HCT116 (cell line): Measurements from ENCODE around the gene RANBP3L. TPM values are rescaled to one million over a fixed set of nuclear protein-coding genes. Genes with fewer than 3 reads are reported as not detected.

Experiments
- ATAC-seq: fragments of 200-7000 bp; cut with Tn5 transposase; 2 replicates; pipeline ENCODE4 v1.9.1; 2020; ENCODE audit warnings: mild to moderate bottlenecking, moderate library complexity
- BruUV-seq: library from RNA; stranded (reverse); fragments of 400-500 nt; replicated peaks from 2 replicates; lab custom pipeline; 2021; lab: Mats Ljungman, UMichigan
- CTCF ChIA-PET: fragments of 300-600 bp; sonication (Branson Sonifier 250); formaldehyde crosslinking; loops from one replicate; lab custom pipeline; 2021; ENCODE audit warnings: antibody characterized with exemption; lab: Charles Lee
- POLR2A ChIA-PET: fragments of 300-600, 350-600 bp; sonication (Branson Sonifier 250); formaldehyde crosslinking; loops from one replicate; lab custom pipeline; 2021; ENCODE audit warnings: antibody characterized with exemption; lab: Charles Lee
- RAD21 ChIA-PET, 2 experiments: fragments of 300-600 bp; sonication (Branson Sonifier 250); formaldehyde crosslinking; loops; one replicate each; lab custom pipeline; 2023; ENCODE audit warnings: low total read pairs in 2 of 2; ENCODE audit not compliant: uncharacterized antibody in 2 of 2, unreplicated experiment in 2 of 2, low non-redundant PET in 1 of 2; lab: Charles Lee
- DNase-seq: peaks from one replicate; pipeline ENCODE4 v3.0.0-alpha.2; 2010; ENCODE audit warnings: low read depth, low spot score
- H2AFZ ChIP-seq: fragments of 200-600 bp; shearing (Covaris generic), sonication (generic); 2 replicates; pipeline ENCODE4 v1.6.1; 2017; ENCODE audit warnings: low read depth, mixed run types, mixed read lengths, antibody characterized with exemption, low read length; ENCODE audit not compliant: poor library complexity, severe bottlenecking
- H3K27ac ChIP-seq: 2 replicates; pipeline ENCODE4 v1.5.1; 2012; ENCODE audit warnings: low read depth, low read length
- H3K27me3 ChIP-seq: fragments of 200-600 bp; sonication (generic); 2 replicates; pipeline ENCODE4 v1.6.1; 2016; ENCODE audit warnings: mixed run types, low read length, mixed read lengths; ENCODE audit not compliant: insufficient read depth
- H3K36me3 ChIP-seq, 2 experiments: fragments of 200-500 bp in 1 of 2; fragments of 200-600 bp in 1 of 2; sonication (Bioruptor generic) in 1 of 2; sonication (generic) in 1 of 2; 2 replicates each; pipeline versions ENCODE4 v1.5.1 to v1.6.1; 2014 to 2016; ENCODE audit warnings: low read length in 2 of 2, inconsistent platforms in 1 of 2, mixed read lengths in 1 of 2, mixed run types in 1 of 2; ENCODE audit not compliant: insufficient read depth in 2 of 2, control insufficient read depth in 1 of 2
- H3K4me1 ChIP-seq, 2 experiments: fragments of 200-600 bp in 1 of 2; sonication (generic) in 1 of 2; 2 replicates each; pipeline versions ENCODE4 v1.5.1 to v1.6.1; 2012 to 2017; ENCODE audit warnings: low read length in 2 of 2, inconsistent platforms in 1 of 2, mild to moderate bottlenecking in 1 of 2, mixed read lengths in 1 of 2, mixed run types in 1 of 2, moderate library complexity in 1 of 2; ENCODE audit not compliant: insufficient read depth in 2 of 2, control insufficient read depth in 1 of 2
- H3K4me2 ChIP-seq: fragments of 200-600 bp; sonication (generic); 2 replicates; pipeline ENCODE4 v1.6.1; 2017; ENCODE audit warnings: mixed run types, low read length, mixed read lengths
- H3K4me3 ChIP-seq, 2 experiments: fragments of 200-600 bp in 1 of 2; sonication (generic) in 1 of 2; replicated peaks in 1 of 2; 2 replicates each; pipeline ENCODE4 v1.5.1; 2011 to 2016; ENCODE audit warnings: low read length in 2 of 2, control low read depth in 1 of 2, low read depth in 1 of 2, mild to moderate bottlenecking in 1 of 2, mixed read lengths in 1 of 2, mixed run types in 1 of 2
- H3K79me2 ChIP-seq: fragments of 200-600 bp; sonication (generic); 2 replicates; pipeline ENCODE4 v1.6.1; 2017; ENCODE audit warnings: mild to moderate bottlenecking, mixed run types, low read length, moderate library complexity, mixed read lengths; ENCODE audit not compliant: insufficient read depth
- H3K9ac ChIP-seq: fragments of 200-600 bp; sonication (generic); 2 replicates; pipeline ENCODE4 v1.6.1; 2016; ENCODE audit warnings: low read length, mixed read lengths
- H3K9me2 ChIP-seq: fragments of 200-600 bp; sonication (generic), shearing (Covaris generic); 2 replicates; pipeline ENCODE4 v1.6.1; 2017; ENCODE audit warnings: mixed run types, mild to moderate bottlenecking, moderate library complexity; ENCODE audit not compliant: insufficient read depth
- H3K9me3 ChIP-seq, 2 experiments: fragments of 200-500 bp in 1 of 2; fragments of 200-600 bp in 1 of 2; sonication (Bioruptor generic) in 1 of 2; sonication (generic) in 1 of 2; 2 replicates each; pipeline ENCODE4 v1.6.1; 2014 to 2017; ENCODE audit warnings: low read length in 2 of 2, mixed read lengths in 2 of 2, inconsistent platforms in 1 of 2, low read depth in 1 of 2, mild to moderate bottlenecking in 1 of 2, mixed run types in 1 of 2, moderate library complexity in 1 of 2; ENCODE audit not compliant: control insufficient read depth in 1 of 2, insufficient read depth in 1 of 2
- H4K20me1 ChIP-seq: fragments of 200-600 bp; sonication (generic), shearing (Covaris generic); 2 replicates; pipeline ENCODE4 v1.6.1; 2017; ENCODE audit warnings: mixed run types, mild to moderate bottlenecking, moderate library complexity; ENCODE audit not compliant: insufficient read depth
- CBX3 ChIP-seq: IDR thresholded peaks from 2 replicates; pipeline ENCODE4 v1.6.1; 2012; ENCODE audit warnings: low read depth
- EGR1 ChIP-seq: IDR thresholded peaks from 2 replicates; pipeline ENCODE4 v1.6.1; 2012; ENCODE audit warnings: low read depth
- ELF1 ChIP-seq: IDR thresholded peaks from 2 replicates; pipeline ENCODE4 v1.6.1; 2012; ENCODE audit warnings: low read depth, borderline replicate concordance
- EZH2 ChIP-seq: fragments of 200-600 bp; sonication (generic); IDR thresholded peaks from 2 replicates; pipeline ENCODE4 v1.6.1; 2017; ENCODE audit warnings: antibody characterized with exemption, mixed run types
- EZH2phosphoT487 ChIP-seq: fragments of 200-600 bp; IDR thresholded peaks from 2 replicates; pipeline ENCODE4 v1.6.1; 2018; ENCODE audit warnings: antibody characterized with exemption, borderline replicate concordance
- FOSL1 ChIP-seq: IDR thresholded peaks from 2 replicates; pipeline ENCODE4 v1.6.1; 2012; ENCODE audit warnings: low read depth
- JUND ChIP-seq: IDR thresholded peaks from 2 replicates; pipeline ENCODE4 v1.6.1; 2012
- POLR2A ChIP-seq: IDR thresholded peaks from 2 replicates; pipeline ENCODE4 v1.7.0; 2011; ENCODE audit warnings: borderline replicate concordance; ENCODE audit not compliant: insufficient read depth, insufficient read length; ENCODE audit errors: extremely low read depth
- POLR2AphosphoS5 ChIP-seq: IDR thresholded peaks from 2 replicates; pipeline ENCODE4 v1.6.1; 2011; ENCODE audit warnings: mild to moderate bottlenecking, low read depth, low read length, moderate library complexity
- RAD21 ChIP-seq: IDR thresholded peaks from 2 replicates; pipeline ENCODE4 v1.6.1; 2012; ENCODE audit warnings: low read depth, mild to moderate bottlenecking
- REST ChIP-seq: IDR thresholded peaks from 2 replicates; pipeline ENCODE4 v1.6.1; 2012; ENCODE audit warnings: low read depth
- SIN3A ChIP-seq: IDR thresholded peaks from 2 replicates; pipeline ENCODE4 v1.6.1; 2012; ENCODE audit warnings: low read depth
- SP1 ChIP-seq: IDR thresholded peaks from 2 replicates; pipeline ENCODE4 v1.6.1; 2012; ENCODE audit warnings: low read depth
- ZBTB33 ChIP-seq: IDR thresholded peaks from 2 replicates; pipeline ENCODE4 v1.6.1; 2011; ENCODE audit warnings: mild to moderate bottlenecking, low read length, moderate library complexity; ENCODE audit not compliant: insufficient replicate concordance; ENCODE audit errors: extremely low read depth
- ZFX ChIP-seq: fragments of 450-650 bp; IDR thresholded peaks from 2 replicates; pipeline ENCODE4 v1.6.1; 2017
- intact Hi-C: fragments of 100-400 bp; cut with micrococcal nuclease; formaldehyde crosslinking; loops from 2 replicates; pipeline ENCODE4 v1.10.0; 2022
- total RNA-seq: library from RNA; stranded (reverse); gene quantifications from one replicate; pipeline ENCODE4 v1.2.1, GENCODE V29; 2021; ENCODE audit not compliant: unreplicated experiment

RANBP3L gene
- total RNA-seq, 1 experiment from 2014 or later: not detected

DNA sequence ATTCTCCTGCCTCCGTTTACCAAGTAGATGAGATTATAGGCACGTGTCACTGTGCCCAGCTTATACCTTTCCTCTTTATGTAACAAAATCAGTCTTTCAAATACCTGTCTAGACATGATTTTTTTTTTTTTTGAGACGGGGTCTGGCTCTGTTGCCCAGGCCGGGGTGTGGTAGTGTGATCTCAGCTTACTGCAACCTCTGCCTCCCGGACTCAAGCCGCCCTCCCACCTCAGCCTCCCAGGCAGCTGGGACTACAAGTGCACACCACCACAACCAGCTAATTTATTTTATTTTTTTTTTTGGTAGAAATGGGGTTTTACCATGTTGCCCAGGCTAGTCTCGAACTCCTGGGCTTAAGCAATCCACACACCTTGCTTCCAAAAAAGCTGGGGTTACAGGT is 73.2 kb downstream of the RANBP3L start:
- no peaks in the 10 kb centered on the region for H3K36me3 ChIP-seq
- RAD21 ChIA-PET: no interaction called here
- intact Hi-C loops: no loop called here
- no peak for TF ChIP-seq ZBTB33
- TF ChIP-seq CBX3: no peak
- TF ChIP-seq SP1: no peak
- no peak for TF ChIP-seq RAD21
- no peak for TF ChIP-seq SIN3A
- no peak for TF ChIP-seq EGR1
- TF ChIP-seq EZH2phosphoT487: no peak
- TF ChIP-seq ZFX: no peak
- TF ChIP-seq EZH2: no peak
- no peak for TF ChIP-seq ELF1
- TF ChIP-seq POLR2AphosphoS5: no peak
- TF ChIP-seq POLR2A: no peak
- no peak for TF ChIP-seq REST
- no peak for TF ChIP-seq FOSL1
- no peak for TF ChIP-seq JUND
- TF ChIP-seq, all 23 proteins: peak for 0
- Histone ChIP-seq H3K9me2 (no peaks in the 10 kb centered on the region; the same call in 1 of the 2 replicates), H3K9ac (no peak overlapping the region), H3K4me1 (no peaks in the 10 kb centered on the region), H2AFZ (no peak overlapping the region), H3K79me2 (no peaks in the 10 kb centered on the region), H3K27me3 (no peaks in the 10 kb centered on the region), H3K4me3 (no peak overlapping the region), H3K4me2 (no peak overlapping the region), H3K27ac (no peak overlapping the region), H3K9me3 (no peaks in the 10 kb centered on the region), H4K20me1 (no peaks in the 10 kb centered on the region; the same call in 1 of the 2 replicates)
- DNase-seq (no peak), ATAC-seq (no peak)
- CTCF ChIA-PET: no interaction called here
- BruUV-seq: no TSS peak
- POLR2A ChIA-PET: no interaction called here
